Measurements from ENCODE around the gene DOCK4.

Gene DOCK4

GRCh38 chr7:111887734-111888133, 318.5 kb downstream of the DOCK4 start:
- H3K4me3 ChIP-seq (ENCODE audit: low read depth, low read length) = no peak overlapping the region
- no peak for DNase-seq (ENCODE audit: low read depth)
- TF ChIP-seq CTCF (IDR thresholded peaks at IDR 0.05; ENCODE audit: low read depth, low read length, missing control alignments) = no peak

- no peak for TF ChIP-seq CTCF (IDR thresholded peaks at IDR 0.05; ENCODE audit: low read depth, low read length, missing control alignments)
- no peak overlapping the region for H3K4me3 ChIP-seq (ENCODE audit: low read depth, low read length)
- no peak for DNase-seq (ENCODE audit: low read depth)
These were observed 320.0 kb downstream of the DOCK4 start for GRCh38 chr7:111886233-111886632.

GRCh38 chr7:111883241-111883640, 323.0 kb downstream of the DOCK4 start:
- DNase-seq (ENCODE audit: low read depth) = no peak
- TF ChIP-seq CTCF (IDR thresholded peaks at IDR 0.05; ENCODE audit: low read depth, low read length, missing control alignments) = no peak
- no peak overlapping the region for H3K4me3 ChIP-seq (ENCODE audit: low read depth, low read length)

GRCh38 chr7:111878785-111879184, 327.4 kb downstream of the DOCK4 start:
- TF ChIP-seq CTCF (IDR thresholded peaks at IDR 0.05; ENCODE audit: low read depth, low read length, missing control alignments) = no peak
- no peak for DNase-seq (ENCODE audit: low read depth)
- no peak overlapping the region for H3K4me3 ChIP-seq (ENCODE audit: low read depth, low read length)

GRCh38 chr7:111877931-111878330, 328.3 kb downstream of the DOCK4 start:
- TF ChIP-seq CTCF (IDR thresholded peaks at IDR 0.05; ENCODE audit: low read depth, low read length, missing control alignments) = no peak
- no peak overlapping the region for H3K4me3 ChIP-seq (ENCODE audit: low read depth, low read length)
- no peak for DNase-seq (ENCODE audit: low read depth)

- no peak overlapping the region for H3K4me3 ChIP-seq (ENCODE audit: low read depth, low read length)
- no peak for DNase-seq (ENCODE audit: low read depth)
- no peak for TF ChIP-seq CTCF (IDR thresholded peaks at IDR 0.05; ENCODE audit: low read depth, low read length, missing control alignments)
These were observed 332.1 kb downstream of the DOCK4 start for GRCh38 chr7:111873963-111874690.

GRCh38 chr7:111873326-111873646, 332.9 kb downstream of the DOCK4 start:
- no peak for TF ChIP-seq CTCF (IDR thresholded peaks at IDR 0.05; ENCODE audit: low read depth, low read length, missing control alignments)
- no peak overlapping the region for H3K4me3 ChIP-seq (ENCODE audit: low read depth, low read length)
- DNase-seq (ENCODE audit: low read depth) = no peak
